ENCODE measurements around the gene RUFY1. TPM values are rescaled to one million over a fixed set of nuclear protein-coding genes. Genes with fewer than 3 reads are reported as not detected.
"Not testable (repeated sequence)": the region's sequence is repeated elsewhere in the genome, so short reads cannot be mapped to it uniquely, and the experiment has no call there.

The RUFY1 gene
- total RNA-seq, 2 experiments from 2014 or later: 35.8 to 47.7 TPM

- no peak for DNase-seq (ENCODE audit: low spot score)
- Histone ChIP-seq H3K9me2 (ENCODE audit: insufficient read depth, low read length) (no peaks in the 10 kb centered on the region), H3K9me3 (ENCODE audit: low read length) (no peaks in the 10 kb centered on the region), H3K4me2 (ENCODE audit: low read length) (no peak overlapping the region), H3K79me2 (ENCODE audit: insufficient read depth, low read depth, low read length) (no peaks in the 10 kb centered on the region), H3K4me3 (ENCODE audit: low read depth, low read length, poor library complexity, severe bottlenecking) (no peak overlapping the region), H4K20me1 (ENCODE audit: insufficient read depth, low read length) (no peaks in the 10 kb centered on the region), H2AFZ (ENCODE audit: low read length) (no peak overlapping the region), H3K4me1 (ENCODE audit: insufficient read depth, low read length, poor library complexity, severe bottlenecking) (no peaks in the 10 kb centered on the region), H3K36me3 (ENCODE audit: insufficient read depth, low read length) (no peaks in the 10 kb centered on the region), H3K27ac (ENCODE audit: low read depth, low read length, poor library complexity, severe bottlenecking) (no peak overlapping the region)
- TF ChIP-seq CTCF (conservative IDR thresholded peaks at IDR 0.05; ENCODE audit: low read length) (no peak), EZH2phosphoT487 (IDR thresholded peaks at IDR 0.05; ENCODE audit: borderline replicate concordance, low read depth, low read length) (no peak)
- no TSS peak for BruUV-seq (replicated peaks)
- ChIA-PET CTCF (ENCODE audit: unreplicated experiment) (no interaction called here), POLR2A (no interaction called here)
- intact Hi-C loops (cut with micrococcal nuclease; ENCODE audit: unreplicated experiment): no loop called here
Observed at GRCh38 chr5:179648410-179648809, 98.1 kb downstream of the RUFY1 start.

DNA sequence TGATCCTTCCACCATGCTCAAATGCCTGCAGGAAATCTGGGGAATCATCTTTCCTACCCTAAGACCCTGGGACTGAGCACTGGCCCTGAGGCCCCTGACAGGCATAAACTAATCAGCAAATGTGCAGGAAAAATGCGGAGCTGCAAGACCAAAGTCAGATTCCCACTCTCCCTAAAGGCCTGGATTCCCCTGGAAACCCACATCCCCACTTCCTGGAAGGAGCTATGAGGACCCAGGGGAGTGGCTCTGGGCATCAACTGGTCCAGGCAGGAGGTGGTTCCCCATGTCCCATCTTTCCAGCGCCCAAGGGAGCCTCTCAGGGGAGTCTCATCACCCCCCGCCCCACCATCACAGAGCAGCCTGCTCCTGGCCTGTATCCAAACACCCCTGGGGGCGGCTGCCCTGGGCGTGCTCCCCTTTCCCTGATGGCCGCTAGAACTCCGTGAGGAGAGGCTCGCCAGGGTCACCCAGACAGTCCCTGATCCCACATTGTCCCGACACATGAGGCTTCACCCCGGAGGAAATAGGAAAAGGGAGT, 98.9 kb downstream of the RUFY1 start:
- POLR2A ChIA-PET; H3K9me3 ChIP-seq (ENCODE audit: low read length); H3K36me3 ChIP-seq (ENCODE audit: insufficient read depth, low read length); H3K4me2 ChIP-seq (ENCODE audit: low read length); H2AFZ ChIP-seq (ENCODE audit: low read length); CTCF ChIA-PET (ENCODE audit: unreplicated experiment); H3K79me2 ChIP-seq (ENCODE audit: insufficient read depth, low read depth, low read length); H3K9me2 ChIP-seq (ENCODE audit: insufficient read depth, low read length); DNase-seq (ENCODE audit: low spot score); intact Hi-C loops (cut with micrococcal nuclease; ENCODE audit: unreplicated experiment); H3K4me1 ChIP-seq (ENCODE audit: insufficient read depth, low read length, poor library complexity, severe bottlenecking); BruUV-seq (replicated peaks); H4K20me1 ChIP-seq (ENCODE audit: insufficient read depth, low read length); H3K4me3 ChIP-seq (ENCODE audit: low read depth, low read length, poor library complexity, severe bottlenecking); H3K27ac ChIP-seq (ENCODE audit: low read depth, low read length, poor library complexity, severe bottlenecking): not testable (repeated sequence)

DNA sequence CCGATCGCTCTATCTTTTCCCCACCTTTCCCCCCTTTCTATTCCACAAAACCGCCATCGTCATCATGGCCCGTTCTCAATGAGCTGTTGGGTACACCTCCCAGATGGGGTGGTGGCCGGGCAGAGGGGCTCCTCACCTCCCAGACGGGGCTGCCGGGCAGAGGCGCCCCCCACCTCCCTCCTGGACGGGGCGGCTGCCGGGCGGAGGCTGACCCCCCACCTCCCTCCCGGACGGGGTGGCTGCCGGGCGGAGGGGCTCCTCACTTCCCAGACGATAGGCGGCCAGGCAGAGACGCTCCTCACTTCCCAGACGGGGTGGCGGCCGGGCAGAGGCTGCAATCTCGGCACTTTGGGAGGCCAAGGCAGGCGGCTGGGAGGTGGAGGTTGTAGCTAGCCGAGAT, 99.9 kb downstream of the RUFY1 start:
- H2AFZ ChIP-seq (ENCODE audit: low read length); DNase-seq (ENCODE audit: low spot score); H3K4me1 ChIP-seq (ENCODE audit: insufficient read depth, low read length, poor library complexity, severe bottlenecking); H3K27ac ChIP-seq (ENCODE audit: low read depth, low read length, poor library complexity, severe bottlenecking); H4K20me1 ChIP-seq (ENCODE audit: insufficient read depth, low read length); H3K4me2 ChIP-seq (ENCODE audit: low read length); H3K9me3 ChIP-seq (ENCODE audit: low read length); H3K4me3 ChIP-seq (ENCODE audit: low read depth, low read length, poor library complexity, severe bottlenecking); intact Hi-C loops (cut with micrococcal nuclease; ENCODE audit: unreplicated experiment); H3K36me3 ChIP-seq (ENCODE audit: insufficient read depth, low read length); BruUV-seq (replicated peaks); H3K9me2 ChIP-seq (ENCODE audit: insufficient read depth, low read length); H3K79me2 ChIP-seq (ENCODE audit: insufficient read depth, low read depth, low read length): not testable (repeated sequence)
- CTCF ChIA-PET (ENCODE audit: unreplicated experiment): interaction anchor here (0.6 kb wide), 1 partner anchor 27 kb away, joined by 3 read pairs; the partner anchor contains the start of gene HNRNPH1
- POLR2A ChIA-PET: interaction anchor here (0.7 kb wide), 1 partner anchor 67 kb away, joined by 4 read pairs; no protein-coding TSS in a partner anchor

- POLR2A ChIA-PET; H2AFZ ChIP-seq (ENCODE audit: low read length); H3K4me3 ChIP-seq (ENCODE audit: low read depth, low read length, poor library complexity, severe bottlenecking); BruUV-seq (replicated peaks); CTCF ChIA-PET (ENCODE audit: unreplicated experiment); H3K27ac ChIP-seq (ENCODE audit: low read depth, low read length, poor library complexity, severe bottlenecking); DNase-seq (ENCODE audit: low spot score); H3K36me3 ChIP-seq (ENCODE audit: insufficient read depth, low read length); intact Hi-C loops (cut with micrococcal nuclease; ENCODE audit: unreplicated experiment); H4K20me1 ChIP-seq (ENCODE audit: insufficient read depth, low read length); H3K4me2 ChIP-seq (ENCODE audit: low read length); H3K4me1 ChIP-seq (ENCODE audit: insufficient read depth, low read length, poor library complexity, severe bottlenecking); H3K9me2 ChIP-seq (ENCODE audit: insufficient read depth, low read length); H3K9me3 ChIP-seq (ENCODE audit: low read length); H3K79me2 ChIP-seq (ENCODE audit: insufficient read depth, low read depth, low read length): not testable (repeated sequence)
Observed at GRCh38 chr5:179653135-179653534, 102.8 kb downstream of the RUFY1 start.

- intact Hi-C loops (cut with micrococcal nuclease; ENCODE audit: unreplicated experiment); H3K36me3 ChIP-seq (ENCODE audit: insufficient read depth, low read length); H3K4me1 ChIP-seq (ENCODE audit: insufficient read depth, low read length, poor library complexity, severe bottlenecking); POLR2A ChIA-PET; H3K9me3 ChIP-seq (ENCODE audit: low read length); H3K4me2 ChIP-seq (ENCODE audit: low read length); H2AFZ ChIP-seq (ENCODE audit: low read length); H3K9me2 ChIP-seq (ENCODE audit: insufficient read depth, low read length); H3K79me2 ChIP-seq (ENCODE audit: insufficient read depth, low read depth, low read length); H3K4me3 ChIP-seq (ENCODE audit: low read depth, low read length, poor library complexity, severe bottlenecking); H4K20me1 ChIP-seq (ENCODE audit: insufficient read depth, low read length); H3K27ac ChIP-seq (ENCODE audit: low read depth, low read length, poor library complexity, severe bottlenecking); DNase-seq (ENCODE audit: low spot score); CTCF ChIA-PET (ENCODE audit: unreplicated experiment); BruUV-seq (replicated peaks): not testable (repeated sequence)
Observed at GRCh38 chr5:179657302-179658178, 107.2 kb downstream of the RUFY1 start.

Measured in OCI-LY7 (cell line).